Measurements from ENCODE around the gene SLAMF6.
"Not testable (repeated sequence)": the region's sequence is repeated elsewhere in the genome, so short reads cannot be mapped to it uniquely, and the experiment has no call there.

GRCh38 chr1:160498301-160499065 lies 24.6 kb downstream of the SLAMF6 start:
- not testable (repeated sequence) for TF ChIP-seq POLR2A, CTCF, EP300 (IDR thresholded peaks at IDR 0.05)
